Neural progenitor cell (in vitro differentiated cells): ENCODE data around the gene TMEM232. TPM values are rescaled to one million over a fixed set of nuclear protein-coding genes. Genes with fewer than 3 reads are reported as not detected.

ENCODE experiments used
- DNase-seq: peaks from one replicate; pipeline ENCODE4 v3.0.0-alpha.2; 2016; ENCODE audit warnings: low spot score
- H2AFZ ChIP-seq: fragments of 200-600 bp; sonication (generic); replicated peaks from 2 replicates; pipeline ENCODE4 v1.6.1; 2016; ENCODE audit warnings: antibody characterized with exemption
- H3F3A ChIP-seq: fragments of 200-600 bp; sonication (generic); 2 replicates; pipeline ENCODE4 v1.6.1; 2016; ENCODE audit warnings: antibody characterized with exemption, low read depth
- H3K27ac ChIP-seq: fragments of 200-600 bp; sonication (generic); 2 replicates; pipeline ENCODE4 v1.5.1; 2016; ENCODE audit warnings: mild to moderate bottlenecking
- H3K27me3 ChIP-seq: fragments of 200-600 bp; sonication (generic); 2 replicates; pipeline ENCODE4 v1.6.1; 2016; ENCODE audit warnings: mild to moderate bottlenecking, moderate library complexity
- H3K36me3 ChIP-seq: fragments of 200-600 bp; sonication (generic); 2 replicates; pipeline ENCODE4 v1.5.1; 2016
- H3K4me1 ChIP-seq: fragments of 200-600 bp; sonication (generic); 2 replicates; pipeline ENCODE4 v1.6.1; 2016; ENCODE audit warnings: mixed run types
- H3K4me2 ChIP-seq: fragments of 200-600 bp; sonication (generic); 2 replicates; pipeline ENCODE4 v1.6.1; 2016
- H3K4me3 ChIP-seq: fragments of 200-600 bp; sonication (generic); 2 replicates; pipeline ENCODE4 v1.5.1; 2016
- H3K79me2 ChIP-seq: fragments of 200-600 bp; sonication (generic); 2 replicates; pipeline ENCODE4 v1.6.1; 2016; ENCODE audit warnings: low read depth
- H3K9ac ChIP-seq: fragments of 200-600 bp; sonication (generic); 2 replicates; pipeline ENCODE4 v1.6.1; 2016
- H3K9me3 ChIP-seq: fragments of 200-600 bp; sonication (generic); 2 replicates; pipeline ENCODE4 v1.5.1; 2016; ENCODE audit warnings: low read depth
- H4K20me1 ChIP-seq: fragments of 200-600 bp; sonication (generic); 2 replicates; pipeline ENCODE4 v1.6.1; 2016; ENCODE audit warnings: low read depth
- H3K27ac Mint-ChIP-seq: 3 replicates; pipeline ENCODE4 v1.8.0; 2021; ENCODE audit warnings: mixed read lengths
- H3K27me3 Mint-ChIP-seq: 2 replicates; pipeline ENCODE4 v1.8.0; 2022; ENCODE audit warnings: low read depth, mild to moderate bottlenecking, inconsistent platforms, moderate library complexity, mixed read lengths; ENCODE audit not compliant: insufficient read depth
- H3K36me3 Mint-ChIP-seq: 3 replicates; pipeline ENCODE4 v1.8.0; 2021; ENCODE audit warnings: mixed read lengths
- H3K4me1 Mint-ChIP-seq: 3 replicates; pipeline ENCODE4 v1.8.0; 2021; ENCODE audit warnings: mixed read lengths
- H3K4me3 Mint-ChIP-seq: 3 replicates; pipeline ENCODE4 v1.8.0; 2021; ENCODE audit warnings: mild to moderate bottlenecking, moderate library complexity, mixed read lengths
- H3K9me3 Mint-ChIP-seq: 3 replicates; pipeline ENCODE4 v1.8.0; 2020; ENCODE audit warnings: mixed read lengths
- CTCF ChIP-seq: fragments of 200-600 bp; sonication (generic); IDR thresholded peaks from 2 replicates; pipeline ENCODE4 v1.5.1; 2017; ENCODE audit warnings: antibody characterized with exemption, mild to moderate bottlenecking
- EZH2 ChIP-seq: fragments of 200-600 bp; sonication (generic); IDR thresholded peaks from 2 replicates; pipeline ENCODE4 v1.6.1; 2017; ENCODE audit warnings: antibody characterized with exemption, mild to moderate bottlenecking, moderate library complexity
- EZH2phosphoT487 ChIP-seq: fragments of 200-600 bp; sonication (generic); IDR thresholded peaks from 2 replicates; pipeline ENCODE4 v1.6.1; 2017; ENCODE audit warnings: antibody characterized with exemption
- total RNA-seq: library from RNA; depleted of rRNA; stranded (reverse); fragments of >200 nt; gene quantifications from 2 replicates; pipeline ENCODE4 v1.2.3, GENCODE V29; 2015; ENCODE audit warnings: low replicate concordance

Gene TMEM232
- total RNA-seq, 1 donor from 2014 or later = 5.2 TPM

- H3K4me2 ChIP-seq = no peak overlapping the region
- H3K27me3 ChIP-seq = no peaks in the 10 kb centered on the region
- peaks cover 2% of the 10 kb centered on the region for H3K36me3 Mint-ChIP-seq
- H3K4me1 ChIP-seq = no peaks in the 10 kb centered on the region
- H3K4me1 Mint-ChIP-seq = no peaks in the 10 kb centered on the region
- no peaks in the 10 kb centered on the region for H4K20me1 ChIP-seq
- H3K79me2 ChIP-seq = no peaks in the 10 kb centered on the region
- no peak overlapping the region for H2AFZ ChIP-seq
- no peaks in the 10 kb centered on the region for H3F3A ChIP-seq
- no peak for DNase-seq
- peaks cover 12% of the 10 kb centered on the region for H3K36me3 ChIP-seq
- H3K4me3 ChIP-seq = no peak overlapping the region
- no peak overlapping the region for H3K27ac ChIP-seq
- H3K27me3 Mint-ChIP-seq = no peaks in the 10 kb centered on the region
- H3K9ac ChIP-seq = no peak overlapping the region
- TF ChIP-seq EZH2 = no peak
- no peak for TF ChIP-seq EZH2phosphoT487
- no peak for TF ChIP-seq CTCF
- H3K9me3 ChIP-seq = no peaks in the 10 kb centered on the region
- no peak overlapping the region for H3K27ac Mint-ChIP-seq
- no peaks in the 10 kb centered on the region for H3K9me3 Mint-ChIP-seq
- no peak overlapping the region for H3K4me3 Mint-ChIP-seq
These were observed 27.7 kb upstream of the TMEM232 start for GRCh38 chr5:110754181-110754580.

GRCh38 chr5:110753600-110753999, 27.1 kb upstream of the TMEM232 start:
- DNase-seq = no peak
- H3K36me3 ChIP-seq = peaks cover 12% of the 10 kb centered on the region
- no peaks in the 10 kb centered on the region for H3K79me2 ChIP-seq
- H3K4me2 ChIP-seq = no peak overlapping the region
- no peak overlapping the region for H2AFZ ChIP-seq
- Mint-ChIP-seq H3K4me1 (no peaks in the 10 kb centered on the region), H3K27me3 (no peaks in the 10 kb centered on the region), H3K36me3 (peaks cover 2% of the 10 kb centered on the region), H3K27ac (no peak overlapping the region), H3K4me3 (no peak overlapping the region), H3K9me3 (no peaks in the 10 kb centered on the region)
- TF ChIP-seq EZH2phosphoT487 (no peak), CTCF (no peak), EZH2 (no peak)
- no peak overlapping the region for H3K27ac ChIP-seq
- no peaks in the 10 kb centered on the region for H3F3A ChIP-seq
- H3K27me3 ChIP-seq = no peaks in the 10 kb centered on the region
- no peak overlapping the region for H3K9ac ChIP-seq
- H3K4me1 ChIP-seq = no peaks in the 10 kb centered on the region
- no peaks in the 10 kb centered on the region for H3K9me3 ChIP-seq
- H4K20me1 ChIP-seq = no peaks in the 10 kb centered on the region
- H3K4me3 ChIP-seq = no peak overlapping the region

- no peak for TF ChIP-seq CTCF
- TF ChIP-seq EZH2phosphoT487 = no peak
- TF ChIP-seq EZH2 = no peak
These were observed 26.5 kb upstream of the TMEM232 start for GRCh38 chr5:110752953-110753352.

More at GRCh38 chr5:110752953-110753352, 26.5 kb upstream of the TMEM232 start:
- DNase-seq = no peak
- Histone ChIP-seq H3K27me3 (no peaks in the 10 kb centered on the region), H3K9me3 (no peaks in the 10 kb centered on the region), H3K36me3 (peaks cover 12% of the 10 kb centered on the region), H4K20me1 (no peaks in the 10 kb centered on the region), H3K4me1 (no peaks in the 10 kb centered on the region), H3K4me2 (no peak overlapping the region), H3K4me3 (no peak overlapping the region), H2AFZ (no peak overlapping the region), H3K9ac (no peak overlapping the region), H3F3A (no peaks in the 10 kb centered on the region), H3K79me2 (no peaks in the 10 kb centered on the region), H3K27ac (no peak overlapping the region)
- no peak overlapping the region for H3K27ac Mint-ChIP-seq
- peaks cover 2% of the 10 kb centered on the region for H3K36me3 Mint-ChIP-seq
- no peaks in the 10 kb centered on the region for H3K27me3 Mint-ChIP-seq
- H3K4me3 Mint-ChIP-seq = no peak overlapping the region
- H3K9me3 Mint-ChIP-seq = no peaks in the 10 kb centered on the region
- no peaks in the 10 kb centered on the region for H3K4me1 Mint-ChIP-seq
